ENCODE data around the gene MTARC2. TPM values are rescaled to one million over a fixed set of nuclear protein-coding genes. Genes with fewer than 3 reads are reported as not detected.
A peak's percentile ranks its signal among the peaks of the same experiment; 100 is the strongest.

The MTARC2 gene
- total and polyA plus RNA-seq, 2 donors from 2014 or later: 28.6 to 95.2 TPM

GRCh38 chr1:220754918-220755295 lies 6.8 kb downstream of the MTARC2 start:
- Histone ChIP-seq H3K36me3 (ENCODE audit: control insufficient read depth in 2 of 3, insufficient read depth in 3 of 3, low read length in 3 of 3) (peaks cover 5 to 22% (median 20%) of the 10 kb centered on the region in 3 donors), H3K9me3 (ENCODE audit: control insufficient read depth in 2 of 3, insufficient read depth in 1 of 3, low read length in 3 of 3) (no peaks in the 10 kb centered on the region), H3K4me3 (ENCODE audit: low read length in 3 of 3) (no peak overlapping the region), H3K9ac (ENCODE audit: low read length in 3 of 3) (no peak overlapping the region), H3K27me3 (ENCODE audit: control insufficient read depth, insufficient read depth, low read length) (no peaks in the 10 kb centered on the region), H3K4me1 (ENCODE audit: control insufficient read depth in 2 of 3, insufficient read depth in 2 of 3, low read depth in 1 of 3, low read length in 3 of 3) (peaks cover 0 to 28% (median 22%) of the 10 kb centered on the region in 3 donors), H3K27ac (ENCODE audit: low read depth in 2 of 2, low read length in 2 of 2) (peak overlapping the region in 1 of 2 donors; percentile 16)
- TF ChIP-seq CTCF (IDR thresholded peaks at IDR 0.05; ENCODE audit: borderline replicate concordance, extremely low read depth, insufficient read depth): no peak
- intact Hi-C loops (cut with DNase I): no loop called here
- FAIRE-seq (no peak), DNase-seq (peak in 4 of 5 donors; percentile 50 to 71 (median 66))

- Histone ChIP-seq H3K27me3 (ENCODE audit: control insufficient read depth, insufficient read depth, low read length) (no peaks in the 10 kb centered on the region), H3K9ac (ENCODE audit: low read length in 3 of 3) (no peak overlapping the region), H3K4me1 (ENCODE audit: control insufficient read depth in 2 of 3, insufficient read depth in 2 of 3, low read depth in 1 of 3, low read length in 3 of 3) (peaks cover 0 to 26% (median 22%) of the 10 kb centered on the region in 3 donors), H3K36me3 (ENCODE audit: control insufficient read depth in 2 of 3, insufficient read depth in 3 of 3, low read length in 3 of 3) (peaks cover 5 to 22% (median 20%) of the 10 kb centered on the region in 3 donors), H3K9me3 (ENCODE audit: control insufficient read depth in 2 of 3, insufficient read depth in 1 of 3, low read length in 3 of 3) (no peaks in the 10 kb centered on the region), H3K27ac (ENCODE audit: low read depth in 2 of 2, low read length in 2 of 2) (no peak overlapping the region), H3K4me3 (ENCODE audit: low read length in 3 of 3) (no peak overlapping the region)
- FAIRE-seq (no peak), DNase-seq (peak in 1 of 5 donors; percentile 53)
- intact Hi-C loops (cut with DNase I): no loop called here
- no peak for TF ChIP-seq CTCF (IDR thresholded peaks at IDR 0.05; ENCODE audit: borderline replicate concordance, extremely low read depth, insufficient read depth)
These were observed 7.2 kb downstream of the MTARC2 start for GRCh38 chr1:220755309-220755708.

GRCh38 chr1:220757441-220757840 lies 9.3 kb downstream of the MTARC2 start:
- H3K4me3 ChIP-seq (ENCODE audit: low read length in 3 of 3): no peak overlapping the region
- FAIRE-seq (no peak), DNase-seq (no peak)
- peaks cover 0 to 15% (median 13%) of the 10 kb centered on the region in 3 donors for H3K4me1 ChIP-seq (ENCODE audit: control insufficient read depth in 2 of 3, insufficient read depth in 2 of 3, low read depth in 1 of 3, low read length in 3 of 3)
- H3K27me3 ChIP-seq (ENCODE audit: control insufficient read depth, insufficient read depth, low read length): no peaks in the 10 kb centered on the region
- peaks cover 5 to 25% (median 23%) of the 10 kb centered on the region in 3 donors for H3K36me3 ChIP-seq (ENCODE audit: control insufficient read depth in 2 of 3, insufficient read depth in 3 of 3, low read length in 3 of 3)
- no peak overlapping the region for H3K9ac ChIP-seq (ENCODE audit: low read length in 3 of 3)
- intact Hi-C loops (cut with DNase I): no loop called here
- no peak overlapping the region for H3K27ac ChIP-seq (ENCODE audit: low read depth in 2 of 2, low read length in 2 of 2)
- TF ChIP-seq CTCF (IDR thresholded peaks at IDR 0.05; ENCODE audit: borderline replicate concordance, extremely low read depth, insufficient read depth): no peak
- H3K9me3 ChIP-seq (ENCODE audit: control insufficient read depth in 2 of 3, insufficient read depth in 1 of 3, low read length in 3 of 3): no peaks in the 10 kb centered on the region

GRCh38 chr1:220759147-220759546 lies 11.0 kb downstream of the MTARC2 start:
- Histone ChIP-seq H3K36me3 (ENCODE audit: control insufficient read depth in 2 of 3, insufficient read depth in 3 of 3, low read length in 3 of 3) (peaks cover 5 to 38% (median 32%) of the 10 kb centered on the region in 3 donors), H3K9ac (ENCODE audit: low read length in 3 of 3) (no peak overlapping the region), H3K27me3 (ENCODE audit: control insufficient read depth, insufficient read depth, low read length) (no peaks in the 10 kb centered on the region), H3K4me3 (ENCODE audit: low read length in 3 of 3) (no peak overlapping the region), H3K27ac (ENCODE audit: low read depth in 2 of 2, low read length in 2 of 2) (peak overlapping the region in 1 of 2 donors; percentile 35), H3K9me3 (ENCODE audit: control insufficient read depth in 2 of 3, insufficient read depth in 1 of 3, low read length in 3 of 3) (no peaks in the 10 kb centered on the region), H3K4me1 (ENCODE audit: control insufficient read depth in 2 of 3, insufficient read depth in 2 of 3, low read depth in 1 of 3, low read length in 3 of 3) (peaks cover 0 to 5% (median 4%) of the 10 kb centered on the region in 3 donors)
- no peak for FAIRE-seq
- no peak for DNase-seq
- no peak for TF ChIP-seq CTCF (IDR thresholded peaks at IDR 0.05; ENCODE audit: borderline replicate concordance, extremely low read depth, insufficient read depth)
- intact Hi-C loops (cut with DNase I): no loop called here
